ENCODE results near the gene SOSTDC1.

DNA sequence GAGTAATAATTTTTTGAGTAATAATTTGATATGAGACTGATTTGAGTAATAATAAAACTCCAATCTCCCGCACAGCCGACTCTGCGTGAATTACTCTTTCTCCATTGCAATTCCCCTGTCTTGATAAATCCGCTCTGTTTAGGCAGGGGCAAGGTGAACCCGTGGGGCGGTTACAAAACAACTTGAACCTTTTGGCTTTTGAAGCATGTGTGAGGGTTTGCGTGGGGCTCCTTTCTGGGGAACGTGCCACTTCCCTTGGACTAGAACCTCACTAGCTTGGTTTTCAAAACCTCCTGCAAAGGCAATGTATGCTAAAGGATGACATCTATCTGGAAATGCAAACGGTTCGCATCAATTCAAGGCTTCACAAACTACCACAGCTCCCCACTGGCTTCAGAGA is 45.7 kb downstream of the SOSTDC1 start:
- TF ChIP-seq POLR2A (IDR thresholded peaks at IDR 0.05; ENCODE audit: low read length) (no peak), GATA1 (IDR thresholded peaks at IDR 0.05; ENCODE audit: low read depth, low read length) (no peak)
